Neuron (in vitro differentiated cells): ENCODE measurements around the gene SNAP23.

ENCODE experiments used
- H2AFZ ChIP-seq: one replicate; pipeline ENCODE4 v1.6.1; 2013; ENCODE audit warnings: low read depth, mild to moderate bottlenecking, inconsistent platforms, low read length, moderate library complexity
- H3K27me3 ChIP-seq: one replicate; pipeline ENCODE4 v1.6.1; 2013; ENCODE audit warnings: low read length; ENCODE audit not compliant: insufficient read depth
- H3K36me3 ChIP-seq: one replicate; pipeline ENCODE4 v1.6.1; 2013; ENCODE audit warnings: low read length; ENCODE audit not compliant: insufficient read depth
- H3K4me1 ChIP-seq: one replicate; pipeline ENCODE4 v1.6.1; 2013; ENCODE audit warnings: low read length; ENCODE audit not compliant: insufficient read depth
- H3K4me3 ChIP-seq: 2 replicates; pipeline ENCODE4 v1.5.1; 2013; ENCODE audit warnings: mild to moderate bottlenecking, low read length, moderate library complexity
- H3K9me3 ChIP-seq: one replicate; pipeline ENCODE4 v1.6.1; 2013; ENCODE audit warnings: low read length

SNAP23 gene

GRCh38 chr15:42495361-42496212, at the start of gene SNAP23:
Gene SNAP23, plus strand, starts transcription at chr15:42495634. Its CDS starts 16,213 bp downstream, at chr15:42511847.
- H3K4me1 ChIP-seq, result peaks cover 10% of the 10 kb centered on the region
- H2AFZ ChIP-seq, result peak within 1 kb of the TSS; percentile 30
- peak within 1 kb of the TSS; percentile 68 for H3K4me3 ChIP-seq
- H3K36me3 ChIP-seq, result no peaks in the 10 kb centered on the region
- no peaks in the 10 kb centered on the region for H3K27me3 ChIP-seq
- no peaks in the 10 kb centered on the region for H3K9me3 ChIP-seq

GRCh38 chr15:42447599-42447998, 47.8 kb upstream of the SNAP23 start:
- no peaks in the 10 kb centered on the region for H3K9me3 ChIP-seq
- no peaks in the 10 kb centered on the region for H3K4me1 ChIP-seq
- no peak overlapping the region for H2AFZ ChIP-seq
- no peaks in the 10 kb centered on the region for H3K27me3 ChIP-seq
- H3K4me3 ChIP-seq, result no peak overlapping the region
- peaks cover 69% of the 10 kb centered on the region for H3K36me3 ChIP-seq

- Histone ChIP-seq H3K4me3 (no peak overlapping the region), H3K36me3 (peaks cover 69% of the 10 kb centered on the region)
These were observed 47.2 kb upstream of the SNAP23 start for GRCh38 chr15:42448281-42448680.

DNA sequence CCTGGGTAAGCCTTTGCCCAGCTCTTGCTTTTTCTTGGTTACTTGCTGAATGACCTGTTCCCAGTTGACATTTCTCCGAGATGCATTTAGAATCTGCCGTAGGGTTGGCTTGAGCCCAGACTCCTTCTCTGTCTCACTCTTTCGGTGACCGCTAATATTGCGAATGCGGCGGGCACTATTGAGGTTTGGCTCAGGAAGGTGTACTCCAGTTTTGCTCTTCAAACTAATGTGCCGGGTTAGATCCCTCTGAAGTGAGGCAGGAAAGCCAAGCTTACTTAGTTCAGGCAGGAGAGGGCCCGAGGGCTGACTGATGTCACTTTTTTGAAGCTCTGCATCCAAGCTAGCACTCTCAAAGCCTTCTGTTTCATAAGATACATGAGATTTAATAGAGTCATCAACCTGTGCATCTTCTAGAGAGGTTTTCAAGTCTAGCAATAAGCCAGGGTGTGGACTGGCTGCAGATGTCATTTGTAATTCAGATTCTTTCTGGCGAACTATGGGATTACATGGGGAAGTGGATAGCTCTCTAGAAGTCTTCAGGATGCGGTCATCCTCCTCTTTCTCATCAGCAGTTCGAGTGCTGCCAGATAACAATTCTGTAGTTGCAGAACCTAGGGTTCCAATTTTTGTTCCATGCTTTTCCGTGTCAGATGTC, 45.5 kb upstream of the SNAP23 start:
- H3K36me3 ChIP-seq, result peaks cover 58% of the 10 kb centered on the region

More at GRCh38 chr15:42448281-42448680, 47.2 kb upstream of the SNAP23 start:
- no peaks in the 10 kb centered on the region for H3K4me1 ChIP-seq
- H3K9me3 ChIP-seq, result no peaks in the 10 kb centered on the region
- H2AFZ ChIP-seq, result no peak overlapping the region
- H3K27me3 ChIP-seq, result no peaks in the 10 kb centered on the region

DNA sequence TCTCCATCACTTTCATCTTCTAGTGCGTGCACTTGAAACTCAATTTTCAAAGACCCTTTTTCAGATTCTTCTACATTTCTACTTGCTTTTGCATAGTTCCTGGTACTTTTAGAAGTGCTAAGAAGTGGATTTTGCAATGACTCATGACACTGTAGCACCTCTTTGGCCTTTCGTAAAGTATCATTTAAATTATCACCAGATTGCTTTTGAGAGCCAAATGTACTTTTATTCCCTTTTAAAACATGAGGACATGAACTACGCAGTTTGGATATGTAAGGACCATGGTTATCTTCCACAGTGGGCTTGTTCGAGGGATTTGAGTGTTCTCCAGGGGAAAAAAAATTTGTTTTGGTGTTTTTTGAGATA, 45.0 kb upstream of the SNAP23 start:
- H3K9me3 ChIP-seq, result no peaks in the 10 kb centered on the region
- no peaks in the 10 kb centered on the region for H3K4me1 ChIP-seq
- H3K4me3 ChIP-seq, result no peak overlapping the region
- H2AFZ ChIP-seq, result no peak overlapping the region
- H3K27me3 ChIP-seq, result no peaks in the 10 kb centered on the region
- peaks cover 55% of the 10 kb centered on the region for H3K36me3 ChIP-seq

More for the DNA sequence above, 45.5 kb upstream of the SNAP23 start:
- Histone ChIP-seq H2AFZ (no peak overlapping the region), H3K27me3 (no peaks in the 10 kb centered on the region), H3K4me3 (no peak overlapping the region), H3K4me1 (no peaks in the 10 kb centered on the region), H3K9me3 (no peaks in the 10 kb centered on the region)

GRCh38 chr15:42453826-42454225, 41.6 kb upstream of the SNAP23 start:
- H3K36me3 ChIP-seq, result peaks cover 30% of the 10 kb centered on the region
- peaks cover 17% of the 10 kb centered on the region for H3K4me1 ChIP-seq
- no peaks in the 10 kb centered on the region for H3K9me3 ChIP-seq
- H3K27me3 ChIP-seq, result no peaks in the 10 kb centered on the region
- no peak overlapping the region for H2AFZ ChIP-seq
- H3K4me3 ChIP-seq, result no peak overlapping the region

- H3K9me3 ChIP-seq, result no peaks in the 10 kb centered on the region
- peaks cover 17% of the 10 kb centered on the region for H3K4me1 ChIP-seq
- no peaks in the 10 kb centered on the region for H3K27me3 ChIP-seq
- no peak overlapping the region for H2AFZ ChIP-seq
- H3K36me3 ChIP-seq, result peaks cover 7% of the 10 kb centered on the region
- no peak overlapping the region for H3K4me3 ChIP-seq
These were observed 38.9 kb upstream of the SNAP23 start for GRCh38 chr15:42456531-42456930.

- Histone ChIP-seq H2AFZ (no peak overlapping the region), H3K4me3 (peak overlapping the region; percentile 7), H3K27me3 (no peaks in the 10 kb centered on the region), H3K36me3 (peaks cover 4% of the 10 kb centered on the region), H3K4me1 (peaks cover 17% of the 10 kb centered on the region), H3K9me3 (no peaks in the 10 kb centered on the region)
These were observed 38.5 kb upstream of the SNAP23 start for GRCh38 chr15:42456971-42457370.

- no peak overlapping the region for H2AFZ ChIP-seq
- H3K4me1 ChIP-seq, result peaks cover 17% of the 10 kb centered on the region
- peak overlapping the region; percentile 7 for H3K4me3 ChIP-seq
- H3K36me3 ChIP-seq, result peaks cover 4% of the 10 kb centered on the region
- no peaks in the 10 kb centered on the region for H3K9me3 ChIP-seq
- H3K27me3 ChIP-seq, result no peaks in the 10 kb centered on the region
These were observed 37.7 kb upstream of the SNAP23 start for GRCh38 chr15:42457445-42458442.

GRCh38 chr15:42461261-42461660, 34.2 kb upstream of the SNAP23 start:
- H3K4me1 ChIP-seq, result peaks cover 17% of the 10 kb centered on the region
- no peak overlapping the region for H3K4me3 ChIP-seq
- peaks cover 5% of the 10 kb centered on the region for H3K36me3 ChIP-seq
- no peaks in the 10 kb centered on the region for H3K27me3 ChIP-seq
- H3K9me3 ChIP-seq, result no peaks in the 10 kb centered on the region
- no peak overlapping the region for H2AFZ ChIP-seq

- Histone ChIP-seq H3K36me3 (peaks cover 5% of the 10 kb centered on the region), H3K4me1 (no peaks in the 10 kb centered on the region), H3K4me3 (no peak overlapping the region), H3K27me3 (no peaks in the 10 kb centered on the region), H3K9me3 (no peaks in the 10 kb centered on the region), H2AFZ (no peak overlapping the region)
These were observed 29.7 kb upstream of the SNAP23 start for GRCh38 chr15:42465520-42466259.

DNA sequence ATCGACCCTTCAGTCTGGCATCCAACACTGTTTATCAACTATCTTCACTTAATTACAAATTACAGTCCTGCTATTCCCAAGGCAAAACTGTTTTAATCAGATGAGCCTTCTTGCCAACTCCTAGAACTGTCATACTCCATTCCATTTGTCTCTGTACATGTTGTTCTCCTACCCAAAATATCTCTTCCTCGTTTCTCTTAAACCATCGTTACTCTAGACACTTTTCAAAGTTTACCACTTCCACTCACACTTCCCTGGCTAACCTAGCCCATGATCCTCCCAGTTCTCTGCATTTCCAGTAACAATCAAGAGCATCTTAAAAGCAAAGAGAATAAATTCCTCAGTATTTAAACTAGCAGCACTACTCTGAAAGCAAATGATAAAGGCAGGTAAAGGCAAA, 24.4 kb upstream of the SNAP23 start:
- Histone ChIP-seq H3K36me3 (peaks cover 3% of the 10 kb centered on the region), H2AFZ (no peak overlapping the region), H3K4me1 (no peaks in the 10 kb centered on the region), H3K4me3 (no peak overlapping the region), H3K27me3 (no peaks in the 10 kb centered on the region), H3K9me3 (no peaks in the 10 kb centered on the region)
